WTC11 (cell line): ENCODE results near the gene SLC19A1. TPM values are rescaled to one million over a fixed set of nuclear protein-coding genes. Genes with fewer than 3 reads are reported as not detected.

Experiments
- ATAC-seq: fragments of 200-7000 bp; cut with Tn5 transposase; 2 replicates; pipeline ENCODE4 v1.10.0; 2021; ENCODE audit warnings: mild to moderate bottlenecking, moderate library complexity
- CTCF ChIA-PET: fragments of 300-600 bp; sonication (Branson Sonifier 250); formaldehyde crosslinking; loops from one replicate; lab custom pipeline; 2021; ENCODE audit warnings: antibody characterized with exemption; lab: Charles Lee
- POLR2A ChIA-PET: fragments of 350-600 bp; sonication (Branson Sonifier 250); formaldehyde crosslinking; loops from one replicate; lab custom pipeline; 2021; ENCODE audit warnings: antibody characterized with exemption; lab: Charles Lee
- DNase-seq: peaks from one replicate; pipeline ENCODE4 v3.0.0; 2021; ENCODE audit warnings: low spot score
- H3K27ac Mint-ChIP-seq: 2 replicates; pipeline ENCODE4 v1.8.0; 2021; ENCODE audit warnings: mixed read lengths
- H3K27me3 Mint-ChIP-seq: 2 replicates; pipeline ENCODE4 v1.8.0; 2021; ENCODE audit warnings: low read depth, mild to moderate bottlenecking, moderate library complexity, mixed read lengths
- H3K36me3 Mint-ChIP-seq: 2 replicates; pipeline ENCODE4 v1.8.0; 2021; ENCODE audit warnings: mixed read lengths
- H3K4me1 Mint-ChIP-seq: 2 replicates; pipeline ENCODE4 v1.8.0; 2022; ENCODE audit warnings: mixed read lengths
- H3K4me3 Mint-ChIP-seq: 2 replicates; pipeline ENCODE4 v1.8.0; 2021; ENCODE audit warnings: mild to moderate bottlenecking, moderate library complexity, mixed read lengths
- H3K9me3 Mint-ChIP-seq: 2 replicates; pipeline ENCODE4 v1.8.0; 2021; ENCODE audit warnings: mixed read lengths
- CBFB ChIP-seq: sonication (generic); formaldehyde crosslinking; IDR thresholded peaks from 2 replicates; pipeline ENCODE4 v1.8.1; 2022; ENCODE audit warnings: mild to moderate bottlenecking, low read depth, missing genetic modification reagents
- CREM ChIP-seq: sonication (generic); formaldehyde crosslinking; IDR thresholded peaks from 2 replicates; pipeline ENCODE4 v1.8.1; 2022; ENCODE audit warnings: mild to moderate bottlenecking, missing genetic modification reagents, moderate library complexity
- ESRRA ChIP-seq: sonication (generic); formaldehyde crosslinking; IDR thresholded peaks from 2 replicates; pipeline ENCODE4 v1.8.1; 2022; ENCODE audit warnings: mild to moderate bottlenecking, missing genetic modification reagents, borderline replicate concordance
- ETV6 ChIP-seq: sonication (generic); formaldehyde crosslinking; IDR thresholded peaks from 2 replicates; pipeline ENCODE4 v1.8.1; 2022; ENCODE audit warnings: mild to moderate bottlenecking, missing genetic modification reagents
- GTF2I ChIP-seq: fragments of 250-450 bp; sonication (Bioruptor Pico); conservative IDR thresholded peaks from 2 replicates; pipeline ENCODE4 v1.4.0; 2021; ENCODE audit warnings: mild to moderate bottlenecking
- IRF2 ChIP-seq: sonication (generic); formaldehyde crosslinking; IDR thresholded peaks from 2 replicates; pipeline ENCODE4 v1.8.0; 2022; ENCODE audit warnings: low read depth, missing genetic modification reagents, borderline replicate concordance
- JAZF1 ChIP-seq: fragments of 250-450 bp; sonication (Bioruptor Pico); IDR thresholded peaks from 2 replicates; pipeline ENCODE4 v1.9.0; 2021; ENCODE audit warnings: moderate library complexity, mild to moderate bottlenecking, inconsistent platforms
- OVOL2 ChIP-seq: fragments of 250-450 bp; sonication (Bioruptor Pico); IDR thresholded peaks from 2 replicates; pipeline ENCODE4 v1.9.0; 2021; ENCODE audit warnings: mild to moderate bottlenecking, borderline replicate concordance
- RELA ChIP-seq: sonication (generic); formaldehyde crosslinking; IDR thresholded peaks from 2 replicates; pipeline ENCODE4 v1.8.1; 2022; ENCODE audit warnings: missing genetic modification reagents, mild to moderate bottlenecking, borderline replicate concordance
- ZNF138 ChIP-seq: sonication (generic); formaldehyde crosslinking; conservative IDR thresholded peaks from 2 replicates; pipeline ENCODE4 v1.8.1; 2022; ENCODE audit warnings: mild to moderate bottlenecking, moderate library complexity, missing genetic modification reagents
- total RNA-seq: library from RNA; stranded (reverse); gene quantifications from 3 replicates; pipeline ENCODE4 v1.2.3, GENCODE V29; 2021
- TF ChIP-seq, protein P1 (sequence below): sonication (generic); formaldehyde crosslinking; IDR thresholded peaks from 2 replicates; pipeline ENCODE4 v1.8.1; 2023; ENCODE audit warnings: mild to moderate bottlenecking, missing genetic modification reagents
- TF ChIP-seq, protein P2 (sequence below): sonication (generic); formaldehyde crosslinking; IDR thresholded peaks from 2 replicates; pipeline ENCODE4 v1.8.1; 2023; ENCODE audit warnings: mild to moderate bottlenecking, moderate library complexity, missing genetic modification reagents
- TF ChIP-seq, protein P3 (sequence below): sonication (generic); formaldehyde crosslinking; IDR thresholded peaks from 2 replicates; pipeline ENCODE4 v1.8.1; 2022; ENCODE audit warnings: mild to moderate bottlenecking, moderate library complexity, missing genetic modification reagents
- TF ChIP-seq, protein P4 (sequence below): fragments of 250-450 bp; sonication (Bioruptor Pico); conservative IDR thresholded peaks from 2 replicates; pipeline ENCODE4 v1.9.0; 2021; ENCODE audit warnings: mild to moderate bottlenecking
- TF ChIP-seq, protein P5 (sequence below): sonication (generic); formaldehyde crosslinking; IDR thresholded peaks from 2 replicates; pipeline ENCODE4 v1.8.1; 2023; ENCODE audit warnings: mild to moderate bottlenecking, missing genetic modification reagents, moderate library complexity

The SLC19A1 gene
- total RNA-seq, 1 experiment from 2014 or later = 29.8 TPM

DNA sequence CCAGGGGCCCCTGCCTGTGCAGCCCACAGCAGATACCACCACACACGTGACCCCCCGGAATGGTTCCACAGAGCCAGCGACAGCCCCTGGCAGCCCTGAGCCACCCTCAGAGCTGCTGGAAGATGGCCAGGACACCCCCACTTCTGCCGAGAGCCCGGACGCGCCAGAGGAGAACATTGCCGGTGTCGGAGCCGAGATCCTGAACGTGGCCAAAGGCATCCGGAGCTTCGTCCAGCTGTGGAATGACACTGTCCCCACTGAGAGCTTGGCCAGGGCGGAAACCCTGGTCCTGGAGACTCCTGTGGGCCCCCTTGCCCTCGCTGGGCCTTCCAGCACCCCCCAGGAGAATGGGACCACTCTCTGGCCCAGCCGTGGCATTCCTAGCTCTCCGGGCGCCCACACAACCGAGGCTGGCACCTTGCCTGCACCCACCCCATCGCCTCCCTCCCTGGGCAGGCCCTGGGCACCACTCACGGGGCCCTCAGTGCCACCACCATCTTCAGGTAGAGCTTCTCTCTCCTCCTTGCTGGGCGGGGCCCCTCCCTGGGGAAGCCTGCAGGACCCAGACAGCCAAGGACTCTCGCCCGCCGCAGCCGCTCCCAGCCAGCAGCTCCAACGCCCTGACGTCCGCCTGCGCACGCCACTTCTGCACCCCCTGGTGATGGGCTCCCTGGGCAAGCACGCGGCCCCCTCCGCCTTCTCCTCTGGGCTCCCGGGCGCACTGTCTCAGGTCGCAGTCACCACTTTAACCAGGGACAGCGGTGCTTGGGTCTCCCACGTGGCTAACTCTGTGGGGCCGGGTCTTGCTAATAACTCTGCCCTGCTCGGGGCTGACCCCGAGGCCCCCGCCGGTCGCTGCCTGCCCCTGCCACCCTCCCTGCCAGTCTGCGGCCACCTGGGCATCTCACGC, 86.3 kb downstream of the SLC19A1 start:
- TF ChIP-seq, protein P1, sequence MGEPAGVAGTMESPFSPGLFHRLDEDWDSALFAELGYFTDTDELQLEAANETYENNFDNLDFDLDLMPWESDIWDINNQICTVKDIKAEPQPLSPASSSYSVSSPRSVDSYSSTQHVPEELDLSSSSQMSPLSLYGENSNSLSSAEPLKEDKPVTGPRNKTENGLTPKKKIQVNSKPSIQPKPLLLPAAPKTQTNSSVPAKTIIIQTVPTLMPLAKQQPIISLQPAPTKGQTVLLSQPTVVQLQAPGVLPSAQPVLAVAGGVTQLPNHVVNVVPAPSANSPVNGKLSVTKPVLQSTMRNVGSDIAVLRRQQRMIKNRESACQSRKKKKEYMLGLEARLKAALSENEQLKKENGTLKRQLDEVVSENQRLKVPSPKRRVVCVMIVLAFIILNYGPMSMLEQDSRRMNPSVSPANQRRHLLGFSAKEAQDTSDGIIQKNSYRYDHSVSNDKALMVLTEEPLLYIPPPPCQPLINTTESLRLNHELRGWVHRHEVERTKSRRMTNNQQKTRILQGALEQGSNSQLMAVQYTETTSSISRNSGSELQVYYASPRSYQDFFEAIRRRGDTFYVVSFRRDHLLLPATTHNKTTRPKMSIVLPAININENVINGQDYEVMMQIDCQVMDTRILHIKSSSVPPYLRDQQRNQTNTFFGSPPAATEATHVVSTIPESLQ (CRISPR knock-in tag) = no peak
- no peak for TF ChIP-seq ZNF138 (CRISPR knock-in tag)
- no peak for TF ChIP-seq ESRRA (CRISPR knock-in tag)
- no peak for TF ChIP-seq JAZF1 (CRISPR knock-in tag)
- TF ChIP-seq RELA (CRISPR knock-in tag) = no peak
- no peak for TF ChIP-seq ETV6 (CRISPR knock-in tag)
- TF ChIP-seq OVOL2 (CRISPR knock-in tag) = no peak
- TF ChIP-seq GTF2I (CRISPR knock-in tag) = no peak
- no peak for TF ChIP-seq IRF2 (CRISPR knock-in tag)
- no peak for TF ChIP-seq CBFB (CRISPR knock-in tag)
- TF ChIP-seq, protein P2, sequence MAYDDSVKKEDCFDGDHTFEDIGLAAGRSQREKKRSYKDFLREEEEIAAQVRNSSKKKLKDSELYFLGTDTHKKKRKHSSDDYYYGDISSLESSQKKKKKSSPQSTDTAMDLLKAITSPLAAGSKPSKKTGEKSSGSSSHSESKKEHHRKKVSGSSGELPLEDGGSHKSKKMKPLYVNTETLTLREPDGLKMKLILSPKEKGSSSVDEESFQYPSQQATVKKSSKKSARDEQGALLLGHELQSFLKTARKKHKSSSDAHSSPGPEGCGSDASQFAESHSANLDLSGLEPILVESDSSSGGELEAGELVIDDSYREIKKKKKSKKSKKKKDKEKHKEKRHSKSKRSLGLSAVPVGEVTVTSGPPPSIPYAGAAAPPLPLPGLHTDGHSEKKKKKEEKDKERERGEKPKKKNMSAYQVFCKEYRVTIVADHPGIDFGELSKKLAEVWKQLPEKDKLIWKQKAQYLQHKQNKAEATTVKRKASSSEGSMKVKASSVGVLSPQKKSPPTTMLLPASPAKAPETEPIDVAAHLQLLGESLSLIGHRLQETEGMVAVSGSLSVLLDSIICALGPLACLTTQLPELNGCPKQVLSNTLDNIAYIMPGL (CRISPR knock-in tag) = no peak
- TF ChIP-seq CREM (CRISPR knock-in tag) = no peak
- TF ChIP-seq, protein P3, sequence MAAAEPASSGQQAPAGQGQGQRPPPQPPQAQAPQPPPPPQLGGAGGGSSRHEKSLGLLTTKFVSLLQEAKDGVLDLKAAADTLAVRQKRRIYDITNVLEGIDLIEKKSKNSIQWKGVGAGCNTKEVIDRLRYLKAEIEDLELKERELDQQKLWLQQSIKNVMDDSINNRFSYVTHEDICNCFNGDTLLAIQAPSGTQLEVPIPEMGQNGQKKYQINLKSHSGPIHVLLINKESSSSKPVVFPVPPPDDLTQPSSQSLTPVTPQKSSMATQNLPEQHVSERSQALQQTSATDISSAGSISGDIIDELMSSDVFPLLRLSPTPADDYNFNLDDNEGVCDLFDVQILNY (CRISPR knock-in tag) = no peak
- TF ChIP-seq, protein P4, sequence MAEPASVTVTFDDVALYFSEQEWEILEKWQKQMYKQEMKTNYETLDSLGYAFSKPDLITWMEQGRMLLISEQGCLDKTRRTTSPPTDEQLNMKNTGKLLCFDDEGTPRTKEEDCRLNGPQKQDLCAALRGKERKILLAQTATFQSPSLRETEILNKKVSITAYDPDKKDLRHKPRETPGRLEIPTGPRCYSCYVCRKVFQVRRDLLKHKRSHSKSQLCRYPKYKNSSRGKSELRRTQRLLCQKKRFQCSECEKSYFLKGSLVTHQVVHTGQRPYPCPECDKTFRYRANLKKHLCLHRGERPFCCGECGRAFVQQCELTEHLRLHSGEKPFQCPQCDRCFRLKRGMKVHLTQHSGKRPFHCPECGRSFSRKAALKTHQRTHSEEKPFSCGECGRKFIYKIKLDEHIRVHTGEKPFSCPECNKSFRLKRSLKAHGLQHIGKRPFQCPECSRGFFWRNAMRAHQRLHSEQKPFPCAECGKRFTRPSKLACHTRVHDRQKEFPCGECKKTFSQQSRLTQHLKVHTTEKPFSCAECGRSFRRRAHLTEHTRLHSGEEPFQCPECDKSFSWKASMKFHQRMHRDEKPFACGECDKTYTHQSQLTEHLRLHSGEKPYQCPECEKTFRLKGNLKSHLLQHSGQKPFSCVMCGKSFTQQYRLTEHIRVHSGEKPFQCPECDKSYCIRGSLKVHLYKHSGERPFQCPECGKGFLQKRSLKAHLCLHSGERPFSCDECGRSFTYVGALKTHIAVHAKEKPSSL (CRISPR knock-in tag) = no peak
- TF ChIP-seq, protein P5, sequence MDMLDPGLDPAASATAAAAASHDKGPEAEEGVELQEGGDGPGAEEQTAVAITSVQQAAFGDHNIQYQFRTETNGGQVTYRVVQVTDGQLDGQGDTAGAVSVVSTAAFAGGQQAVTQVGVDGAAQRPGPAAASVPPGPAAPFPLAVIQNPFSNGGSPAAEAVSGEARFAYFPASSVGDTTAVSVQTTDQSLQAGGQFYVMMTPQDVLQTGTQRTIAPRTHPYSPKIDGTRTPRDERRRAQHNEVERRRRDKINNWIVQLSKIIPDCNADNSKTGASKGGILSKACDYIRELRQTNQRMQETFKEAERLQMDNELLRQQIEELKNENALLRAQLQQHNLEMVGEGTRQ (CRISPR knock-in tag) = no peak
- TF ChIP-seq, all 79 proteins: peak for 0
- ChIA-PET POLR2A (no interaction called here), CTCF (interaction anchor here (1.0 kb wide), 1 partner anchor 147 kb away, joined by 3 read pairs; no protein-coding TSS in a partner anchor)
- DNase-seq (no peak), ATAC-seq (no peak)
- Mint-ChIP-seq H3K4me3 (no peak overlapping the region), H3K4me1 (peaks cover 8% of the 10 kb centered on the region), H3K27ac (no peak overlapping the region), H3K9me3 (peaks cover 14% of the 10 kb centered on the region), H3K36me3 (peaks cover 16% of the 10 kb centered on the region; the same call in 1 of the 2 replicates), H3K27me3 (no peaks in the 10 kb centered on the region)
